Frontal cortex (tissue), 4 donors: ENCODE measurements around the gene CLDN14. TPM values are rescaled to one million over a fixed set of nuclear protein-coding genes. Genes with fewer than 3 reads are reported as not detected.

Experiments
- DNase-seq, 2 donors: peaks; one replicate each; pipeline ENCODE4 v3.0.0; 2012; ENCODE audit warnings: low spot score in 2 of 2
- FAIRE-seq: peaks from 2 replicates; lab custom pipeline; 2012; peaks lifted over from hg19 to GRCh38; lab: Jason Lieb, UNC
- total RNA-seq: library from RNA; depleted of rRNA; stranded (reverse); fragments of >200 nt; gene quantifications from one replicate; pipeline ENCODE4 v1.2.3, GENCODE V29; 2014
- donor health status: control.
- donor health status: control.
- donor health status: control.

CLDN14 gene
- total RNA-seq, 1 donor from 2014 or later: not detected

- FAIRE-seq (no peak), DNase-seq (no peak)
Observed at GRCh38 chr21:36419241-36419640, 60.7 kb downstream of the CLDN14 start.

GRCh38 chr21:36415375-36415774 lies 64.5 kb downstream of the CLDN14 start:
- DNase-seq (no peak), FAIRE-seq (no peak)

- no peak for DNase-seq
- FAIRE-seq: no peak
Observed at GRCh38 chr21:36412916-36413315, 67.0 kb downstream of the CLDN14 start.

- FAIRE-seq (no peak), DNase-seq (no peak)
Observed at GRCh38 chr21:36411301-36411700, 68.6 kb downstream of the CLDN14 start.

Other genes starting within 250 kb of the CLDN14 start
- 135 TPM for gene MORC3, start 159.9 kb downstream of the CLDN14 start, total RNA-seq
- gene CHAF1B, start 94.7 kb downstream of the CLDN14 start, total RNA-seq: 1.6 TPM
- not detected for gene SIM2, start 219.0 kb upstream of the CLDN14 start, total RNA-seq